Activated naive CD8-positive, alpha-beta T cell treated with anti-CD3 and anti-CD28 coated beads, Interleukin-2, amount 10 ng/mL, durations not matched to agents 7 days and 5 days (primary cell): ENCODE measurements around the gene CARHSP1. TPM values are rescaled to one million over a fixed set of nuclear protein-coding genes. Genes with fewer than 3 reads are reported as not detected.

Source experiments
- ATAC-seq: fragments of 150-1000 bp; cut with Tn5 transposase; one replicate; pipeline ENCODE4 v1.10.0; 2021; ENCODE audit warnings: low read depth, moderate library complexity
- POLR2A ChIA-PET: fragments of 350-600 bp; sonication (Branson Sonifier 250); formaldehyde crosslinking; loops from one replicate; lab custom pipeline; 2021; ENCODE audit warnings: antibody characterized with exemption; lab: Charles Lee
- DNase-seq: peaks from one replicate; pipeline ENCODE4 v3.0.0; 2021
- H3K27ac Mint-ChIP-seq: one replicate; pipeline ENCODE4 v1.8.0; 2022; ENCODE audit warnings: mild to moderate bottlenecking, mixed read lengths
- H3K27me3 Mint-ChIP-seq: one replicate; pipeline ENCODE4 v1.8.0; 2022; ENCODE audit warnings: mild to moderate bottlenecking, moderate library complexity, mixed read lengths
- H3K36me3 Mint-ChIP-seq: one replicate; pipeline ENCODE4 v1.8.0; 2021; ENCODE audit warnings: mild to moderate bottlenecking, mixed read lengths
- H3K4me1 Mint-ChIP-seq: one replicate; pipeline ENCODE4 v1.8.0; 2021; ENCODE audit warnings: mixed read lengths
- H3K4me3 Mint-ChIP-seq: one replicate; pipeline ENCODE4 v1.8.0; 2022; ENCODE audit warnings: mild to moderate bottlenecking, moderate library complexity, mixed read lengths
- H3K9me3 Mint-ChIP-seq: one replicate; pipeline ENCODE4 v1.8.0; 2021; ENCODE audit warnings: mixed read lengths
- total RNA-seq, 2 experiments: library from RNA; stranded (reverse); gene quantifications; one replicate each; pipeline ENCODE4 v1.2.3, GENCODE V29; 2021

Gene CARHSP1
- total RNA-seq, 2 experiments from 2014 or later, result 157 to 173 TPM

DNA sequence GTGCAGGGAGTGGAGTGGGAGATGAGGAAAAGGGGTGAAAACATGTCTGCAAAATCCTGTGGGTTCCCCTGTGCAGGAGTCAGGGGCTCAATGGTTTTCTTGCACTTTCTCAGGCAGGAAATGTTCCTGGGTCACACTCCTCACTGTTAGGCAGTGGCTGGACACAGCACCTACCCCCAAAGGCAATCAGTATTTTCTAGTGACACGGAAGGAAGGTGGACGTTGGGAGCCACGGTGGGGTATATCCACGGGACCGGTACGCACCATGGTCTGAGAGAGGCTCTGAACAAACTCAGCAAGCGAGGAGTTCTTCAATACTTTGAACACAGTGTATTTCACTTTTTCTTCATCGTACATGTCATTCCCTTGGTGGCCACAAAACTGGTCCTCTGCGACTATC, 34.2 kb upstream of the CARHSP1 start:
- peaks cover 43% of the 10 kb centered on the region for H3K36me3 Mint-ChIP-seq
- no peaks in the 10 kb centered on the region for H3K27me3 Mint-ChIP-seq
- no peaks in the 10 kb centered on the region for H3K4me1 Mint-ChIP-seq
- no peaks in the 10 kb centered on the region for H3K9me3 Mint-ChIP-seq
- H3K27ac Mint-ChIP-seq, result no peak overlapping the region
- POLR2A ChIA-PET, result no interaction called here
- H3K4me3 Mint-ChIP-seq, result no peak overlapping the region
- DNase-seq, result no peak
- no peak for ATAC-seq

DNA sequence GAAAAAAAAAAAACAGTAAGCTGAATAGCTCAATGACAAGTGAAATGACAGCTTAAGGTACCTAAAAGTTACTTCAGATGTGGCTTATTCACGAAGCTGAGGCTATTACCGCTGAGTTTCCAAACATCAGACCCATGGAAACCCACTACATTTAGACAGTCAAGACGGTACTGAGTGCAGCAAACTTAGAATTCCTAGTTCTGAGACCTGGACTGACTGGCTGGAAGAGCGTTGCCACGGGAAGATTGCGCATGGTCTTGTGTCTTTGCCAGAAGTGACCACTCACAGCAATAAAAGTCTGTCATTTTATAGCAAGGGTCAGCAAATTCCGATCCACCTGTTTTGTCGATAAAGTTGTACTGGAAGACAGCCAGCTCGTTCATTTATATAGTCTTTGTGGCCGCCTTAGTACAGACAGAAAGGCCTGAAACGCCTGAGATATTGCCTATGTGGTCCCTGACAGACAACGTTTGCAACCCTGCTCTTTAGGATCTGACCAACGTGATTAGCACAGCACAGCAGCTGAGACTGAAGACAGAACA, 32.6 kb upstream of the CARHSP1 start:
- Mint-ChIP-seq H3K9me3 (no peaks in the 10 kb centered on the region), H3K27ac (no peak overlapping the region), H3K4me3 (no peak overlapping the region), H3K27me3 (no peaks in the 10 kb centered on the region), H3K36me3 (peaks cover 44% of the 10 kb centered on the region), H3K4me1 (no peaks in the 10 kb centered on the region)
- DNase-seq, result no peak
- POLR2A ChIA-PET, result no interaction called here
- no peak for ATAC-seq

DNA sequence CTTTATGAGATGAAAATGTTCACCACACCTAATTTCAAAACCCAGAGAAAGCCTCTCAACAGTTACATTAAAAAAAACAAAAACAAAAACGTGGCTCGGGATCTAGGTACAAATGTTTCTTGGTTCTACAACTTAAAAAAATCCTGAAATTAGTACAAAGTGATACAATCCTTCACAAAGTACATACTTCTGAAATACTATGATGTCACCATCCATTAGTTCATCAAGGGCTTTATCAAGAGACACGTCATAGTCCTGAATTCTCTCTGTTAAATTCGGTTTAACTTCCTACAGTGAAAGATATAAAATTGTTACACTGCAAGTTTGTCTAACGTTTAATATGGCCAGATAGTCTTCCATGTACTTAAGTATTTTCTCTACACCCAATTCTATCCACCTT, 31.5 kb upstream of the CARHSP1 start:
- peaks cover 39% of the 10 kb centered on the region for H3K36me3 Mint-ChIP-seq
- H3K9me3 Mint-ChIP-seq, result no peaks in the 10 kb centered on the region
- H3K27ac Mint-ChIP-seq, result no peak overlapping the region
- no peak for ATAC-seq
- no peaks in the 10 kb centered on the region for H3K4me1 Mint-ChIP-seq
- DNase-seq, result no peak
- H3K4me3 Mint-ChIP-seq, result no peak overlapping the region
- POLR2A ChIA-PET, result no interaction called here
- H3K27me3 Mint-ChIP-seq, result no peaks in the 10 kb centered on the region

DNA sequence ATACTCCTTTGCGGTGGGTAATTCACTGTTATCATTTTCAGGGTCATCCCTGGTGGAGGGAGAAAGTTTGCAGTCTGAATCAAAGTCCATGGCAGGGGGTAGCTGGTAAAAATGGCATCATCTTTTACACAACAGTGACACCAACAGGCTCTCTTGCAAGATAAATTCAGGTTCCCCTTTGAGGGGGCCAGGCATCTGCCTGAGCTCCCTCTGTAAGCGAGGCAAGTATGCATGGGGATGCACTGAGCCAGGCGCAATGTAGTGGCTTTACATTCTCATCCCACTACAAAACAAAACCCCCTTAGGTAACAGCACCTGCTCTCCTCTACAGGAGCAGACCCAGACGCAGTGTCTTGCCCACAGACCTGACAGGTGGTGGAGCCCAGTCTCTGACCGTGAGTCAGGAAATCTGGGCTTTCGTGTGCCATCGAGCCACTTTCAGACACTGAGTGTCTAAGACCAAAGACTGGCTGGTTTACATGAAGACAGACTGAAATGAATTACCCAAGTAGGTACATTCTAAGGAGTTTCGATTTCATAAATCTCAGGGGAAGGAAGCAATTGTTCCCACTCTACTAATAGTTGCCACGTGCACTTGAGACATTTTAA, 31.0 kb upstream of the CARHSP1 start:
- Mint-ChIP-seq H3K4me3 (no peak overlapping the region), H3K9me3 (no peaks in the 10 kb centered on the region), H3K27ac (no peak overlapping the region), H3K27me3 (no peaks in the 10 kb centered on the region), H3K4me1 (no peaks in the 10 kb centered on the region), H3K36me3 (peaks cover 37% of the 10 kb centered on the region)
- ATAC-seq (no peak), DNase-seq (no peak)
- POLR2A ChIA-PET, result no interaction called here

DNA sequence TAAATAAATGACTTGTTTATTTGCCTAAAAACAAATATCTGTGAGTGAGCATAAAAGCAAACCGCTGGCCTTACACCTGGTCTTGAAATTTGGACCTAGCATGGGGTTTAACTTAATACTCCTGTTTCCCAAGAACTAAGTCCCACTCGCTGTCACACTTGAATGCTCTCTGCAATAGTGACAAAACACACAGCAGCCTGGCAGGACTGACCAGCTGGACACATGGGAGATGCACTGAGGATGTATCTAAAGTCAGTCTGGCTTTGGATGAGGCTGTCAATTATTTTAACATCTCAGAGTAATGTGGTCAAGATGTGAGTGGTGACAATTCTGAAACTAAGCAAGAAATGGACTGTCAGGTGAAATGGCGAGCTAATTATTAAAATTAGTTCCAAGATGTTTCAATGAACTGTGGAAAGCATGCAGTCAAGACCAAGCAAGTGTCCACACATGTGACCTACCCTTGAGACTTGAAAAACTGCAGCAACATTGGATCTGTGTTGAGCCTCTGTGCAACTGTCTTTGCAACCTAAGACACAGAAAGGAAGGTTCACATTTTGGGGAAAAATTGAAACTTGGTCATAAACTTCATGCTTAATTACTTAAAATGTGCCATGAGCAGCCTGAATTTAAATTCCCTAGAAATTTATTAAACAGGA, 30.0 kb upstream of the CARHSP1 start:
- H3K27me3 Mint-ChIP-seq, result no peaks in the 10 kb centered on the region
- ATAC-seq (no peak), DNase-seq (no peak)
- POLR2A ChIA-PET, result no interaction called here
- no peak overlapping the region for H3K4me3 Mint-ChIP-seq
- peaks cover 37% of the 10 kb centered on the region for H3K36me3 Mint-ChIP-seq
- no peaks in the 10 kb centered on the region for H3K9me3 Mint-ChIP-seq
- no peak overlapping the region for H3K27ac Mint-ChIP-seq
- H3K4me1 Mint-ChIP-seq, result no peaks in the 10 kb centered on the region

DNA sequence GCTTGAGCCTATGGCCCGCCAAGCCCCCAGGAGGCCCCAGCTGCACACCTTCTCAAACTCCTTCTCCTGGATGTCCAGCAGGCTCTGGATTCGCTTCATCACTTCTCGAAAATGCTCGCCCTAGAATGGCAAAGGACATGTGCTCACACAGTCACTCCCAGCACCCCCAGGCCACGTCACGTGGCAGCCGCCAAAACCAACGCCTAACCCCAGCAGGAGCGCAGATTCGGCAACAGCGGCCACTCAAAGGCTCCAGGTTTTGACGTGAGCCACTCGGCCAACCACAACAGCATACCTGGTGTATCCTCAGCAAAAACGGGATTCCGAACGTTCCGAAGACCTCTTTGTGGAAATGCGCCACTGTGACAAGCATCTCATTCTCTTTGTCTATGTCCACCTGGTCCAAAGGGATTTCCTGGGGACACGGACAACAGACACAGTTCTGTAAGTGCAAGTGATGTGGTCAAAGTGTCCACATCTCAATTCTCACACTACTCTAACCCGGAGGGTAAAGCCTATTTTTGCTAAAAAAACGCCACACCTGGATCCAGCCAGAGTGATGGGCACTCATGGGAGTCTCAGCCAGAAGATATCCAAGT, 26.0 kb upstream of the CARHSP1 start:
- Mint-ChIP-seq H3K9me3 (no peaks in the 10 kb centered on the region), H3K27ac (no peak overlapping the region), H3K36me3 (peaks cover 29% of the 10 kb centered on the region), H3K4me3 (no peak overlapping the region), H3K4me1 (no peaks in the 10 kb centered on the region), H3K27me3 (no peaks in the 10 kb centered on the region)
- DNase-seq (peak; percentile 17), ATAC-seq (no peak)
- POLR2A ChIA-PET, result no interaction called here

DNA sequence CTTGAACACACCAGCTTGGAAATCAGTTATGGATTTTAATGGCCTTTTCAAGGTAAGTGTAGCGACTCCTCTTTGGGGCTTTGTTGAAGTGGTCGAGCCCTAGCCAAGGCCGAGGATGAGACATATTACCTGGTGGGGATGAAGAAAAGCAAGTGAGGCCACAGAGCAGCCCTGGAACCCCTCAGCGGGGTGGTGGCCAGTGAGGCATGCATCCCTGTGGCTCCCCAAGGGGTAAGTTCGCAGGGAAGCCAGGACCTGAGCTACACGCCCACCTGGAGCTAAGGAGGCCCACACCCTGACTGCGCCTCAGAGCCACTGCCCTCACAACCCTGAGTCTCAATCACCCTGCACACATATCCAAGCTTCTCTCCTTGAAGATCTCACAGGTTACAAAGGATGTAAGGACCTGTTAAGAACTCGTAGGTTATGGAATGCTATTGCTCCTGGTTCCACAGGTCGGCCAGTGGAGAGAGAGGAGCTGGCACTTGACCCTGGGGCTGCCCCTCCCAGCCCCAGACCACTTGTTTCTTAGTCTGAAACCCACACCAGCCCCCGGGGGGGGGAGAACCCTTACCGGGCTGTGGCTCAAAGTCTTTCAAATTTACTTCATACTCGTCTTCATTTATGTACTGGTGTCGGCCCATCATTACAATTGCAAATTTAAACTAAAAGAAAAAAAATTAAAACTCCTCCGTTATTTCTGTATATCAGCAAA, 25.3 kb upstream of the CARHSP1 start:
- ATAC-seq, result no peak
- POLR2A ChIA-PET, result no interaction called here
- H3K27ac Mint-ChIP-seq, result no peak overlapping the region
- H3K36me3 Mint-ChIP-seq, result peaks cover 24% of the 10 kb centered on the region
- no peaks in the 10 kb centered on the region for H3K9me3 Mint-ChIP-seq
- DNase-seq, result peak; percentile 17
- H3K4me3 Mint-ChIP-seq, result no peak overlapping the region
- no peaks in the 10 kb centered on the region for H3K4me1 Mint-ChIP-seq
- H3K27me3 Mint-ChIP-seq, result no peaks in the 10 kb centered on the region

DNA sequence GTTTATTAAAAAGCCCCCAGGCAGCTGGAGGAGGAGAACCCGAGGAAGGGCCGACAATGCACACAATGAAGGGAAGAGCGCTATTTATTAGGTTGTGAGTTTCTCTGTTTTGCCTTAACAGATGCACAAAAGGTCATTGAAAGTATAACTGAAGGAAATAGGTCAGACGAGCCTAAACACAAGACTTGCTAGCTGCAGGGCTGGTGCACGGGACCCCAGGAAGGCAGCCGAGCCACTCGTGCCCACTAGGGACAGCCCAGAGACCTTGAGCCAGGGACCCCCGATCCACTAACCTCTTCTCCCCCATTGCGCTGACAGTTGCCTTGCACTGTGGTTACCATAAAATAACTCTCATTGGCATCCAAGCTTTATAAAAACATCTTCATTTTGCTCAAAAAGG, 24.6 kb upstream of the CARHSP1 start:
- ATAC-seq (no peak), DNase-seq (peak; percentile 15)
- H3K4me3 Mint-ChIP-seq, result no peak overlapping the region
- H3K27ac Mint-ChIP-seq, result no peak overlapping the region
- no peaks in the 10 kb centered on the region for H3K9me3 Mint-ChIP-seq
- no peaks in the 10 kb centered on the region for H3K27me3 Mint-ChIP-seq
- H3K4me1 Mint-ChIP-seq, result no peaks in the 10 kb centered on the region
- peaks cover 24% of the 10 kb centered on the region for H3K36me3 Mint-ChIP-seq
- POLR2A ChIA-PET, result interaction anchor here (0.6 kb wide), 1 partner anchor 18 kb away, joined by 3 read pairs; no protein-coding TSS in a partner anchor

DNA sequence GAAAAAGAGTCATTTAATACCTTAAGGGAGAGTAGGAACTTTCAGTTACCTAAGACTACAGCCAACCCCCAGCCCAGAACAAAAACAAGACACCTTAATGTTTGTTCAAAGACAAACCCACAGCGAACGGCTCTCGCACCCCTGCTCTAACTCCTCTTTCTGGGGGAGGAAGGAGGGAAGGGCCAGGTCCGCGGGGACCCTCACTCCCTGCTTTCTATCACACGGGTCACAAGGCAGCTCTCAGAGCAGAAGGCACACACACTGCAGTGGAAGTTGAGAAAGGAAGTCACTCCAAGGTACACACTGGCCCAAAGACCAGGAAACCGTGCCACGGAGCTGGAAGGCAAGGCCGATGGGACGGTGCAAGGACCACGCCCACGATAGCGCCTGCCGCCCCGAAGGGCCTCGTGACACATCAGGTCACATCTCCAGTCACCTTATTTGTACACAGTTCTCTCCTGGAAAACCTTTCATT, 23.3 kb upstream of the CARHSP1 start:
- POLR2A ChIA-PET, result no interaction called here
- no peak overlapping the region for H3K27ac Mint-ChIP-seq
- no peaks in the 10 kb centered on the region for H3K27me3 Mint-ChIP-seq
- H3K4me1 Mint-ChIP-seq, result no peaks in the 10 kb centered on the region
- DNase-seq, result peak; percentile 13
- no peaks in the 10 kb centered on the region for H3K9me3 Mint-ChIP-seq
- peaks cover 25% of the 10 kb centered on the region for H3K36me3 Mint-ChIP-seq
- no peak overlapping the region for H3K4me3 Mint-ChIP-seq
- ATAC-seq, result no peak

DNA sequence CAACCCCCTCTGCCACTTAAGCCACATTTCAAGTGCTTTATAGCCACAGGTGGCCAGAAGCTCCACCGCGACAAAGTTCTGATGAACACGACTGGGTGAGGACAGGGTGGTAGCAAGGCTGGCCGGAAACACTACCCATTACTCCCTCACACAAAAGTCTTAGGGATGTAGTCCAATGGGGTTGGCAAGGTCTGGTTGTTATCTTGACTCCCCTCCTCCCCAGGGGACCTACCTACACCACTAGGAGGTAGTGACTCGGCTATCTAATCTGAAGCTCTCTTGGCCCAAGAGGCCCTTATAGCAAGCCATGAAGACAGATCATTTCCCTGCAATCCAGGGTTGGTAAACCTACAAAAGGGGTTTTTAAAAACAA, 21.7 kb upstream of the CARHSP1 start:
- ATAC-seq (no peak), DNase-seq (no peak)
- POLR2A ChIA-PET, result interaction anchor here (1.8 kb wide), 1 partner anchor 22 kb away, joined by 6 read pairs; the partner anchor contains the start of gene CARHSP1
- Mint-ChIP-seq H3K4me3 (no peak overlapping the region), H3K36me3 (peaks cover 21% of the 10 kb centered on the region), H3K4me1 (no peaks in the 10 kb centered on the region), H3K27me3 (peaks cover 5% of the 10 kb centered on the region), H3K9me3 (no peaks in the 10 kb centered on the region), H3K27ac (no peak overlapping the region)

DNA sequence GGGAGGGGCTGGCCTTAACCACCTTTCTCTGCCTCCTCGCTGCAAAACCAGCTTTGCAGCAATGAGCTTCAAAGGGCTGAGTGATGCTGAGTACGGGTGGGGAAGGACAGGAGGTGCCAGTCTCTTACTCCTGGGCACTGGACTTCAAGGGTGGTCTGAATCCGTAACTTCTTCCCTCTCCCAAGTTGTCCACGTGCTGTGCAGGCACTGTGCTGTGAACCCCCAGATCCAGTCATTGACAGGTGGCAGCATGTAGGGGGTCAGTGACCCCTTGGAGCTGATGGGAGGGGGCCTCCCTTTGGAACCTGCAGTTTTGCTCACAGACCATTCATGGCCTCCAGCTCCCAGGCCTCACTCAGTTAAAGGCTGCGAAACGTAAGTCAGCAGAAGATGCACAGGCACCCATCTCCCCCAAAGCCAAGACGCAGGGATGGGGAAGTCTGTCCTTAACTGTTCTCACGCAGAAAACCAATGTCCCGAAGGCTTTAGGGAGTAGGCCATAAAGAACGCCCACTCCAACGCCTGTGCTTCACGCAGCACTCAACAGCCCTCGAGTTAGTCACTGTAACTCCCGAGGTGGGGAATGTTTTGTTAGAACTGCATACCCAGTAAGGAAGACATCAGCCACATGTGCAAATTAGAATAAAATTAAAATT, 21.2 kb upstream of the CARHSP1 start:
- no peak for ATAC-seq

DNA sequence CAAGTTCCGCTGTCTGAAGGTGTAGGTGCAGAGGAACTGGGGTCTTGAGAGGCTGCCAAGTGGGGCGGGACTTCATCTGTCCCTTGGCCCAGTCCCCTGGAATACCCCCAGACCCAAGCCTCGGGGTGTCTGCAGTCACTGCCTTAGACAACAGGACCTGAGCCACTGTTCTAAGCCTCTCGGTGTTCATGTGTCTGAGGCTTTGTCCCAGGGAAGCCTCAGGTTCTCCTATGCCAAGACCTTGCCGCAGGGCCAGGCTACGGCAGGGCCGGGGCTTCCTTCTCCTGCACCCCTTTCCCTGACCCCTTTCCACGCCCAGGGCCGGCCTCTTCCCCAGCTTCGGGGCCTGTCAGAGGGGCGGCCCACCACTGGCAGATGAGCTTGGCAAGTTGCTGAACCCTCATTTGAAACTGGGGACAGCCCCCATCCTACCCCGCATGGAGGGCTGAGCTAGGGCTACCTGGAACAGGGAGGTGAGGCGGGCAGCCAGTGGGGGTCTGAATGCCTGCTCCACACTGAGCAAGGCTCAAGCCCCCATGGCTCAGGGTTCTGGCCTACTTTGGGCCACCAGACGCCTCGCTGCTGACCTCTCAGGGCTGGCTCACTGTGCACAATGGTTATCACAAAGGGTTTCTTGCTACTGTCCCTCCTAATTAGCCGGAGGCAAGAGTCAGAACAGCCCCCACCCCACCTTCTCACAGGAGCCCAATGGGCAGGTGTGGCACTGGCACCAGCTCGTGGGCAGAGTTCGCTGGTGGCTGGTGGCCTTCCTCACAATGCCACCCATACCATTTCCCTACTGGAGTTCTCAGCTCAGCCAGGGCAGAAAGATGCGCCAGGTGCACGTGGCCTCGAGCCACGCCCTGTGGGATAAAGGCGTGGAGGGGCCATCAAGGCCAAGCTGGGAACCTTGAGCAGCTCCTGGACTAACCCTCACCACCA, 20.4 kb upstream of the CARHSP1 start:
- no peaks in the 10 kb centered on the region for H3K4me1 Mint-ChIP-seq
- H3K27ac Mint-ChIP-seq, result no peak overlapping the region
- ATAC-seq (no peak), DNase-seq (no peak)
- H3K36me3 Mint-ChIP-seq, result peaks cover 17% of the 10 kb centered on the region
- H3K27me3 Mint-ChIP-seq, result peaks cover 6% of the 10 kb centered on the region
- H3K4me3 Mint-ChIP-seq, result no peak overlapping the region
- POLR2A ChIA-PET, result interaction anchor here (0.5 kb wide), 1 partner anchor 26 kb away, joined by 6 read pairs; no protein-coding TSS in a partner anchor
- H3K9me3 Mint-ChIP-seq, result no peaks in the 10 kb centered on the region

More for the DNA sequence above, 21.2 kb upstream of the CARHSP1 start:
- Mint-ChIP-seq H3K27me3 (peaks cover 6% of the 10 kb centered on the region), H3K4me3 (no peak overlapping the region), H3K4me1 (no peaks in the 10 kb centered on the region), H3K9me3 (no peaks in the 10 kb centered on the region), H3K36me3 (peaks cover 17% of the 10 kb centered on the region), H3K27ac (no peak overlapping the region)
- POLR2A ChIA-PET, result interaction anchor here (0.5 to 1.8 kb wide), 2 partner anchors 21 to 27 kb away, joined by 6 read pairs; partner anchors contain the start of gene CARHSP1
- no peak for DNase-seq
